ENCODE data around the gene PDE9A.

Gene PDE9A

DNA sequence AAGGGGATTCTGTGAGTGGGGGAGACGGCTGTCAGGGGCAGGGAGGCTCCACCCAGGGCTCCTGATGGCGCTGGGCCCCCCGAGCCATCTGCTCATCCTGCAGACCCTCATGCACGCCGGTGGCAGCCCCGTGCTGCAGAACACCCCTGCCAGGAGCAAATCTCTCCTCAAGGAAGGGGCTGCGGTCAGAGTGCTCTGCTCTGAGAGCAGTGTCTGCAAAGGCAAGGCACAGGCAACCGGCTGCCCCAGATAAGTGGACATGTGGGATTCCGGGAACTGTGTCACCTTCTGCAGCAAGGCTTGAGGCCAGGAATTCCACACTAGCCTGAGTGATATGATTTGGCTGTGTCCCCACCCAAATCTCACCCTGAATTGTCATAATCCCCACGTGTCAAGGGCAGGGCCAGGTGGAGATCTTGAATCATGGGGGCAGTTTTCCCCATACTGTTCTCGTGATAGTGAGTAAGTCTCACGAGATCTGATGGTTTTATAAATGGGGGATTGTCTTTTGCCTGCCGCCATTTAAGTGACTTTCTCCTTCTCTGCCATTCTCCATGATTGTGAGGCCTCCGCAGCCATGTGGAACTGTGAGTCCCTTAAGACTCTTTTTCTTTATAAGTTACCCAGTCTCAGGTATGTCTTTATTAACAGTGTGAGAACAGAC lies 101.0 kb downstream of the PDE9A start:
- no peak for DNase-seq (ENCODE audit: low read depth in 1 of 2, low spot score in 1 of 2)

DNA sequence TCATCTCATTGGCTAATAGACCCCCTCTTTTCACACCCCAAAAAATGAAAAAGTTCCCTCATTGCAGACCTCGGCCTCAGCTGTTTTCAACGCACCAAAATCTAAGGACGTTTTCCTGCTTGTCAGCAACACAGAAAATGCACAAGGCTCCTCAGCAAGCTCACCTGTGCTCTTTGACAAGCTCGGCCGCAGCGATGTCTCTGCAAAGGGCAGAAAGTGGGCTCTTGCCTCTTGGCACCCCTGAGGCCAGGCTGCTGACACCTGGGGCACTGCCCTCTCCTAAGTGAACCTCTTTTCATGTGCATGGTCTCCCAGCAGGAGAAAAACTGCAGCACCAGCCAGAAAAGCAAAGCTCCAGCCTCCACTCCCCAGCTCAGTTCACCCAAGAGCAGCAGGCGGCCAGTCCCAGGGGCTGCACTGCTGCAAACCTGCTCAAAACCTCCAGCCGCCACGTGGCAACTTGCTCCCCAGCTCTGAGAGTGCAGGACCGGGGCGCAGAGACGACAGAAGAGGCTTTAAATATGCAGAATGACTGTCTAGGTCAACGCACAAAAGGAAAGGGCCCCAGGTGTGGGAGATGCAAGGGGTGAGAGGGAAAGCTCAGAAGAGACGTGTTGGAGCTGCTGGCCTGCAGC lies 101.7 kb downstream of the PDE9A start:
- no peak for DNase-seq (ENCODE audit: low read depth in 1 of 2, low spot score in 1 of 2)

DNA sequence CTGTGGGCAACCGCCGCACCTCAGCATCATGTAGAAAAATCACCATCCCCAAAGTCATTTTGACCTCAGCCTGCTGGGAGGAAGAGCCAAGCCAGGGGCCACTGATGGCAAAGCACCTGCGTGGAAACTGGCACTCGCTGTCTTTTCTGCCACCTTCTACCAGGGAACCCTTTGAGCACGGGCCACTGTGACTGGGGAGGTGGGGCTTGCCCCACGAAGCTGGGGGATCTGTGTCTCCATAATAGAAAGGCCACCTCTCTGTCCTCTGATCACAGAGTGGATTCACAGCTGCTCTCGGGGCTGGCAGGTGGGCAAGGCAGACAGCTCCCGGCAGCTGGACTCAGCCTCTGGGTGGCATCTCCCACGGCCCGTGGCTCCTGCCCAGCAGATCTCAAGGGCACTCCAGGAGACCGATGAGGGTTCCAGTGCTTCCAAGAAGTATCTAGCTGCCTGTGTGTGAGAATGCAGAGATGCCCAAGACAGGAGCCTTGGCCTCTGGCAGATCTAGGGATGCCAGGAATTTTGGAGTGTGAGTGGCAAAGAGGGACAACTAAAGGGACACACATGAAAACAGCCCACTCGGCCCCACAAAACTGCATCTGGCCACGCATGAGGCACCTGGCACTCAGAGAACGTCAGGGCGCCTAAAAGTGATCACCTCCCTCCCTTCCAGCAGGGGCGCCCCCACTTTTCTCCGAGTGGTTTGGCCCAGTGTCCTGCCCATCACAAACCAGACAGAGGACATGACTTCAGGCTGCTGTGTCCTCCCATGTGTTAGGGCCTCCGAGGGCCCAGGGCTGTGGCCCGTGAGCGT lies 102.6 kb downstream of the PDE9A start:
- DNase-seq (ENCODE audit: low read depth in 1 of 2, low spot score in 1 of 2), result no peak

DNA sequence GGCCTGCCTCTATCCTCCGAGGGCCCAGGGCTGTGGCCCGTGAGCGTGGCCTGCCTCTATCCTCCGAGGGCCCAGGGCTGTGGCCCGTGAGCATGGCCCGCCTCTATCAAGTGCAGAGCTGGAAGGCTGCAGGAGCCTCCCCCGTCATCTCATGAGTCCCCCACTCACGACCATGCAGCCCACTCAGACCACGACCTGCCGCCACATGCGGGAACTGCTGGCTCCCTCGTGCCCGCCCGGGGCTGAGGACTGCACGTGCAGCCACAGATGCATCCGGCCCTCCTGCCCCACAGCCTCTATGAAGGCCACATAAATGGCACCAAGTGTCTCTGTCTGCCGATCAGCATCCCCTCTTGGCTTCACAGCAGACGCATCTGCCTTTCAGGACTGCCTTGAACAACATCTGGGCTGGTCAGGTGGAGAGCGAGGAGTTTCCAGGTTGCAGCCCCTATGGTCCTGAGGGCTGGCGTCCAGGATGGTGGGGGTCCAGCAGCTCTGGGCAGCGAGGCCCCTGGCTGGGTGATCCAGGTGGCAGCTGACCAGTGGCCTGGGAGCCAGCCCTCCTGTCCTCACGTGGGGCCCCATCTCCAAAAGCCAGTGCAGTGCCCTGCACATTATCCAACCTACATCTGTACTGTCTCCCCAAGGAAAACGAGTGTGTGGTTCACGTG lies 103.3 kb downstream of the PDE9A start:
- DNase-seq (ENCODE audit: low read depth in 1 of 2, low spot score in 1 of 2), result no peak

DNA sequence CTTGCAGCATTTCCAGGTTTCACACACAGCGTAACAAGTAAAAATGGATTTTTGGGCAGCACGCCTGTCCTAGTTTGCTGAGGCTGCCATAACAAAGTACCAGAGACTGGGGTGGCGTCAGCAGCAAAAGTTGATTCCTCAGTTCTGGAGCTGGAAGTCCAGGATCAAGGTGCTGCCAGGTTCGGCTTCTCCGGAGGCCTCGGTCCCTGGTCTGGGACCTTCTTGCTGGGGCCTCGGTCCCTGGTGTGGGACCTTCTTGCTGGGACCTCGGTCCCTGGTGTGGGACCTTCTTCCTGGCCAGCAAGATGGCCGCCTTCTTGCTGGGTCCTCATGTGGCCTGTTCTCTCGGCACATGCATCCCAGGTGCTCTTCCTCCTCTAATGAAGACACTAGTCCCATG lies 104.0 kb downstream of the PDE9A start:
- DNase-seq (ENCODE audit: low read depth in 1 of 2, low spot score in 1 of 2), result no peak

DNA sequence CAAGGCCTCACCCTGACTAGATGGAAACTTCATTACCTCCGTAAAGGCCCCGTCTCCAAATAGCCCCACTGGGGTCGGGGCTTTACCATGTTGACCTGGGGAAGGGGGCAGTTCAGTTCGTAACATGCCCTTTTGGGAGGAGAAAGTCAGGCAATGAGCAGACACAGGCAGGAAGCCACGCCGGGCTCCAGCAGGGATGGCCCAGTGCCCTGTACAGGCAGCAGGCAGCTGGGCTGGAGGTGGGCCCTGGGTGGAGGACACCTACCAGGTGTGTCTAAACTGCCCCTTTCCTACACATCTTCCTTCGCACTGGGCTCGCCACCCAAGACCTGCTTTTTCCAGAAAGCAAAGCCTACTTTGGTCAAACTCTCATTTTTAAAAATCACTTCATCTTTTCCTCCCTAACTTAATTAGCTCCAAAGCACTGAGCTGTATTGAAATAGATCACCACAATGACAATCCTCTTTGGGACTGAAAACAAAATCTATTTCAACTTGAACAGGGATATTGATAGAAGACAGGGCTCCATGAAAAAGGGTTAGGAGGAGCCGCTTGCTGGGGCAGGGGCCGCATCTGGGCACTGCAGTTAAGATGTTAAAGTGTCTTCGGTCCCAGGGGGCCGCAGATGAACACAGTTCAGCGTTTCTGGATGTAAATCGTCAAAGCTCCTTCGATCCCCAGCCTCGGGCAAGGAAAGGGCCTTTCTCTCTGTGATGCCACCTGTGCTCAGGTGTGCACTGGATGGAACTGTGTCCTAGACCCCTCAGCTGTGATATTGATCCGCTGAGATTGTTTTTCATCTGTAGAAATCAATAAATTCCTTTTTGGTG lies 104.6 kb downstream of the PDE9A start:
- no peak for DNase-seq (ENCODE audit: low read depth in 1 of 2, low spot score in 1 of 2)

DNA sequence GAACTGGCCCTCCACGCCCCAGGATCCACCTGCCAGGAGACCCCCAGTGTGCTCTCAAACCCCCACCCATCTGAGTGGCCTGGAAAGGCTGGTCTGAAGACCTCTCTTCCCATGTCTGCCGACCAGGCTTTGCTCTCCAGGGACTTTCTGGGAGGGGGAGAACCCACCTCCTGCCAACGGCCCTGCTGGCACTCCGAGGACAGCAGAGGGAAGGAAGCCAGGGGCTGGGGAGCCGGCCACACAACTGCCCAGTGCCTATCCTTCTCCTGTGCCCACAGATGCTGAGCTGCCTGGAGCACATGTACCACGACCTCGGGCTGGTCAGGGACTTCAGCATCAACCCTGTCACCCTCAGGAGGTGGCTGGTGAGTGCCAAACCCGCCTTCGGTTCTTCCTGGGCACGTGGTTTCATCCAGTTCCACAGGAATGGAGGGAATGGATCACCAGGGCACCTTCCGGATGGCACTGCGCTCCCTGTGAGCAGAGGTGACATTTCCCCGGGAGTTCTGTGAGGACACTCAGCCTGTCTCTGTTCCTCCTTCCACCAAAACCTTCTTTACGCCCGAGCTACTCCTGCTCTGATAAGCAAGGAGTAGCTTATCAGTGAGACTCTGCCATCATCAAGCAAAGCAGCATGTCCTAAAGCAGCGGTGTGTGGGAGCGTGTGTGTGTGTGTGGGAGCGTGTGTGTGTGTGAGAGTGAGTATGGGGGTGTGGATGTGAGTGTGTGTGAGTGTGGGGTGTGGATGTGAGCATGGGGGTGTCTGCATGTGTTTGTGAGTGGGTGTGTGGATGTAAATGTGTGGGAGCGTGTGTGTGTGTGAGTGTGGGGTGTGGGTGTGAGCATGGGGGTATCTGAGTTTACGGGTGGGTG lies 105.5 kb downstream of the PDE9A start:
- no peak for DNase-seq (ENCODE audit: low read depth in 1 of 2, low spot score in 1 of 2)

DNA sequence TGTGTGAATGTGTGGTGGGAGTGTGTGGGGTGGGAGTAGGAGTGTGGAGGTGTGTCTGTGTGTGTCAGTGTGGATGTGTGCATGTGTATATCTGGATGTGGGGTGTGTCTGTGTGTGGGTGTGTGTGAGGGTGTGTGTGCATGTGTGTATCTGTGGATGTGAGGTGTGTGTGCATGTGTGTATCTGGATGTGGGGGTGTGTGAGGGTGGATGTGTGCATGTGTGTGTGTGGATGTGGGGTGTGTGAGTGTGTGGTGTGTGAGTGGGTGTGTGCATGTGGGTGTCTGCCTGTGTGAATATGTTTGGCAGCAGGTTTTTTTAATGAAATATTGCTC lies 106.1 kb downstream of the PDE9A start:
- DNase-seq (ENCODE audit: low read depth in 1 of 2, low spot score in 1 of 2), result no peak

DNA sequence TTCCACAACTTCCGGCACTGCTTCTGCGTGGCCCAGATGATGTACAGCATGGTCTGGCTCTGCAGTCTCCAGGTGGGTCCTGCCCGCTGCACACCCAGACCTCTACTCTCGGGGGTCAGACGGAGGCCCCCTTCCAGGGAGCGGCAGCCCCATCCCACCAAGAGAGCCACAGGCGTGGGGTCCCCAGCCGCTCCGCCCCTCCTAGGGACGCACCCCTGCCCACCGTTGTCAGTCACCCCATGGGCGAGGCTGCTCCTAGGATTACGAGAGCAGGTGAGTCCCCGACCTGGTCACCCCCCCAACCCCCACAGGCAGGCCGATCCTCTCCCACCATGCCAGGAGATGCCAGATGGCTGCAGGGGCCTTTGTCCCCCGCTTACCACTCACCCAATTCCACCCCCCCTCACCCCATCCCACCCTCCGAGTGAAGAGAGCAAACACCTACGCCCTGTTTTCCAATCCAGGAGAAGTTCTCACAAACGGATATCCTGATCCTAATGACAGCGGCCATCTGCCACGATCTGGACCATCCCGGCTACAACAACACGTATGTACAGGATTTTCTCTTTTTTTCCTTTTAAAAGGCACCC lies 107.0 kb downstream of the PDE9A start:
- no peak for DNase-seq (ENCODE audit: low read depth in 1 of 2, low spot score in 1 of 2)

DNA sequence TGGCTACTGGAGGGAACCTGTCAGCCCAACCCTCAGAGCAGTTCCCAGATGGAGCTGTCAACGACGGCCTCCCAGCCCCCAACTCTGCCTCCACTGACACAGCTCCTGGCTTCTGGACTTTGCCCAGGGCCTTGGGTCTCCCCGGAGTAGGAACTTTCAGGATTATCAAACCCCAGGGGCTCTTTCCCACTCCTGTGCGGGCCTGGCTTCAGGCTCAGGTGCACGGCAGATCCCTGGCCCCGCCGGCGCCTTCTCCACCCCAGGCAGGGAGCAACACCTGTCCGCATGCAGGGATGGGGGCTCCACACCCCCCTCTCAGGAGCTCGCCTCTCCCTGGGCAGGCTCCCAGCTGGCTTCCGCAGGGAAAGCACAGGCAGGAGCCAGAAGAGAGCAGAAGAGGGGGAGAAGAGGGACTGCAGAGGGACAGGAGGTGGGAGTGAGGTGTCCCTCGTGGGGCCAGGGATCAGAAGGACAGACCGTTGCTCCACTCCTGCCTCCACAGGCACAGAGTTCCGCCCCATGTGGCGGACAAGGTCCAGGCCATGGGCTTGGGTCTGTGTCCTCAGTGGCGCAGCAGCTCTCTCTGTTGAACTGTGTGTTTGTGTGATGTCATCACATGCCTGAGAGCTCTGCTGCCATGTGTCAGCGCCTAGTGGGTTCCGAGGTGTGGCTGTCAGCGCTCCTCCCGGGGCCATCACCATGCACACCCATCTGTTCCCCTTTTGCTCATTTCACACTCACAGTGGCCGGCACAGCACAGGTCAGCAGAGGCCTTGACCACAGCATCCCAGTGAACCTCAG lies 107.7 kb downstream of the PDE9A start:
- DNase-seq (ENCODE audit: low read depth in 1 of 2, low spot score in 1 of 2), result no peak

DNA sequence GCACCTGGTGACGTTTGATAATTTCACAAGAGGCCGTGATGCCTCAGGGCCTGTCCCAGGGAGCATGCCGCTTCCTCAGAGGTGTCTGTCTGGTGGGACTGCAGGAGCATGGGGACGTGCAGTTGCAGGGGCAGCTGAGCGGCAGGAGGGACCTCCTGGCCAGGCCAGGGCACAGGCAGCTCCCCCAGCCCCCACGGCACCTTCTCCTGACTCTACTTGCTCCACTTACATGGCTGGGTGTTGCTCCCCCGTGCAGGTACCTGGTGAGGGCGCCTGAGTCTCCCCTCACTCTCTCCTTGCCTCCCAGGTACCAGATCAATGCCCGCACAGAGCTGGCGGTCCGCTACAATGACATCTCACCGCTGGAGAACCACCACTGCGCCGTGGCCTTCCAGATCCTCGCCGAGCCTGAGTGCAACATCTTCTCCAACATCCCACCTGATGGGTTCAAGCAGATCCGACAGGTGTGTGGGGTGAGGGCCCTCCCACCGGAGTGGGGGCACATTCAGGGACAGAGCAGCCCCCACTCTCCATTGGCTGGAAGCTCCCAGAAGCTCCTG lies 108.4 kb downstream of the PDE9A start:
- DNase-seq (ENCODE audit: low read depth in 1 of 2, low spot score in 1 of 2), result no peak

DNA sequence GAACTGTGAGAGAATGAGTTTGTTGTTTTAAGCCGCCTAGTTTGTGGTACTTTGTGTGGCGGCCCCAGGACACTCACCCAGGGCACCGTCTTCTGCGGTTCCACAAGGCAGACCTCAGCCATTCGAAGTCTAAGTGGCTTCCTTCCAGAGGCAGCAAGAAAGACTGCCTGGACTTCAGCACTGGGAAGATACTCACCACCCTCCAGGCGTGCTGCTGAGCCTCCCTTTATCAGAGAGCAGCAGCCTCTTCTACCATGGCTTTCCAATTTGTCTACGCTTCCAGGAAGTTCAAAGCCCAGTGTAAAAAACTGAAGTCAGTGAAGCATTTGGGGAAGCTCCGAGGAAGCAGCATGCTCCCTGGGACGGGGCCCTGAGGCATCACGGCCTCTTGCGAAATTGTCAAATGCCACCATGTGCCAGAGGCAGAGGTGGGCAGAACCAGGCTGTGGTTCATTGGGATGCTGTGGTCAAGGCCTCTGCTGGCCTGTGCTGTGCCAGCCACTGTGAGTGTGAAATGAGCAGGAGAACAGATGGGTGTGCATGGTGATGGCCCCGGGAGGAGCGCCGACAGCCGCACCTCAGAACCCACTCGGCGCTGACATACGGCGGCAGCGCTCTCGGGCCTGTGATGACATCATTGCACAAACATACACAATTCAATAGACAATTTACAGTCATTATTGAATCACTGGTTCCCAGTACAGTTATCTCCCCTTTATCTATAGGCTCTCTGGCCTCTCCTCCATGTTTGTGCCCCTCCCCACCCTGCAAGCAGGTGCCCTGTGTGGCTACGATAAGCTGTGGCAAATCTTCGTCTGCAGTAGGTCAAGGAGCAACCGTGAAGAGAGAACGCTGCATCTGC lies 110.4 kb downstream of the PDE9A start:
- DNase-seq (ENCODE audit: low read depth in 1 of 2, low spot score in 1 of 2), result no peak

DNA sequence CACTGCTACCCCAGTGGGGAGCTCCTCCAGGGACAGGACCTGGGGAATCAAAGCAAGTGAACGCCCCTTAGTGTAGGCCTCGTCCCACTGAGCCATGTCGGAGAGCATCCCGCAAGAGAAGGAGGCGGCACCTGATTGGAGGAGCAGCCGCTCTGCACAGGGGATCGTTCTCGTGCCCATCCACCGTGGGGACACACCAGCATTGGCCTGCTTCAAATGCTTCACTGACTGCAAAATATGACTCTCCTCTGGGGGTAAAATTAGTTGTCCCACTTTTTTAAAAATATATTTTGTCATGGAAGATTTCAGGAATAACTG lies 111.0 kb downstream of the PDE9A start:
- no peak for DNase-seq (ENCODE audit: low read depth in 1 of 2, low spot score in 1 of 2)

DNA sequence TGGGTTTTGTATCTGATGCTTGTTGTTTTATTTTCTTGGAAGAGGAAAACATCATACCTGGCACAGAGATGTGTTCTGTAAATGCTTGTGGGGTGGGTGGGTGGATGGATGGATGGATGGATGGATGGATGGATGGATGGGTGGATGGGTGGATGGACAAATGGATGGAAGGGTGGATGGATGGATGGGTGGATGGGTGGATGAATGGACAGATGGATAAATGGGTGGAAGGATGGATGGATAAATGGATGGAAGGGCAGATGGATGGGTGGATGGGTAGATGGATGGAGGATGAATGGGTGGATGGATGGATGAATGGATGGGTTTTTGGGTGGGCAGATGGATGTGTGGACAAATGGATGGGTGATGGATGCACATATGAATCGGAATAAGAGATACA lies 111.5 kb downstream of the PDE9A start:
- no peak for DNase-seq (ENCODE audit: low read depth in 1 of 2, low spot score in 1 of 2)

DNA sequence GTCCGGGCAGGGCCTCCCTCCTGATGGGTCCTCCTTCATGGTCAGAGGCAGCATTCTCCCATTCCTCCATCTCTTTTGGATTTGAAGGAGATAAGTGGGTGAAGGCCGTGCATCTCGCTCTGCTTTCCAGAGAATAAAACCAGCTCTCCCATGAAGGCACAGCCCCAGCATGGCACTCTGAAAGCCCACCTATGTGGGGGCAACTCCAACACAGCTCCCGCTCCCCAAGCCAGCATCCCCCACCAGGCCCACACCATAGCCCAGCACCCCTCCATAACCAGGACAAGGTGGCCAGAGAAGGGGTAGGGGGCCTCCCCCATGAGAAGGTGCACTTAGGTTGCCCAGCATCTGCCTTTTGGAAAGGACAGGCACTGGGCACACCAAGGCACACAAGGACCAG lies 112.2 kb downstream of the PDE9A start:
- no peak for DNase-seq (ENCODE audit: low read depth in 1 of 2, low spot score in 1 of 2)

DNA sequence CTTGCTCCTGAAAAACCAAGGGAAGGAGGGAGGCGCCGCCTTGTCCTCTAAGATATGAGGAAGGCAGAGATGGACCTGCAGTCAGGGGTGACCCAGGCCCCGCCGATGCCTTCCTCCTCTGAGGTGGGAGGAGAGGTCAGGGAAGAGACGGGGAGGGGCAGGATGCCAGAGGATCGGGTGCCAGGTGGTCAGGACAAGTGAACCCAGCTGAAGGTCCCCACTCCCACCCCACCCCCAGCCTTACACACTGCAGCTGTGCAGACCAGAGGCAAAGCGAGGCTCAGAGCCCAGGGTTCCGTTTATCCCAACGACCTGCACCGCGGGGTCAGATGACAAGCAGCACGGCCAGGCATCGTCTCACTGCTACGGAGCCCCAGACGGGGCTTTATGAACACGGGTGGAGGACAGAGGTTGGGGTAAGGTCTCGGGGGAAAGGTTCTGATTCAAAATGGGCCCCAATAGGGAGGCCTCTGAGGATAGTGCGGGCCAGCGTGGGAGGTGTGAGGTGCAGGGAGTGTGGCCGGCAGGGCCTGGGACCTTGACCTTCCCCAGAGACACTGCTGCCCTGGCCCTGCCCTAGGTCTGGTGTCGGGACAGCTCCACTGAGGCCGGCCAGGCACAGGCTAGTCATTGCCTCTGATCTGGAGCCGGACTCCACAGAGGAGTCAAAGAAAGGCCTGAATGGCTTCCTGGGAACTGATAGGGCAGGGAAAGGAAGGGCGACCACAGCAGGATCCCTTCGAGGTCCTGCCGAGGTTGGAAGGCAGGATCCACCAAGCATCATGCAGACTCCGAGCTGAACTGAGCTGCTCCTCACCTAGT lies 113.5 kb downstream of the PDE9A start:
- DNase-seq (ENCODE audit: low read depth in 1 of 2, low spot score in 1 of 2), result no peak

DNA sequence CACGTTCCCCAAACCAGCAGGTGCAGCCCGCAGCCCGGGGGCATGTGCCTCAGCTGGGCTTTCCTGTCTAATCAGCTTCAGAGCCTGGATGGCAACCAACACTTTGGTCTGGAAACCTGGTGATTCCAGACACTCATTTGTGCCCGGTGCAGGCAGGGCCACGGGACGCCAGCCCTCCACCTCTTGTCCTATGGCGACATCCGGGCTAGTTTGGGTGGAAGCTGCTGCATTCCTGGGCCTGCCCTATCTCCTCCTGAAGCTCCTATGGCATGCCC lies 114.1 kb downstream of the PDE9A start:
- no peak for DNase-seq (ENCODE audit: low read depth in 1 of 2, low spot score in 1 of 2)
